ENCODE data around the gene SELENOV.

DNA sequence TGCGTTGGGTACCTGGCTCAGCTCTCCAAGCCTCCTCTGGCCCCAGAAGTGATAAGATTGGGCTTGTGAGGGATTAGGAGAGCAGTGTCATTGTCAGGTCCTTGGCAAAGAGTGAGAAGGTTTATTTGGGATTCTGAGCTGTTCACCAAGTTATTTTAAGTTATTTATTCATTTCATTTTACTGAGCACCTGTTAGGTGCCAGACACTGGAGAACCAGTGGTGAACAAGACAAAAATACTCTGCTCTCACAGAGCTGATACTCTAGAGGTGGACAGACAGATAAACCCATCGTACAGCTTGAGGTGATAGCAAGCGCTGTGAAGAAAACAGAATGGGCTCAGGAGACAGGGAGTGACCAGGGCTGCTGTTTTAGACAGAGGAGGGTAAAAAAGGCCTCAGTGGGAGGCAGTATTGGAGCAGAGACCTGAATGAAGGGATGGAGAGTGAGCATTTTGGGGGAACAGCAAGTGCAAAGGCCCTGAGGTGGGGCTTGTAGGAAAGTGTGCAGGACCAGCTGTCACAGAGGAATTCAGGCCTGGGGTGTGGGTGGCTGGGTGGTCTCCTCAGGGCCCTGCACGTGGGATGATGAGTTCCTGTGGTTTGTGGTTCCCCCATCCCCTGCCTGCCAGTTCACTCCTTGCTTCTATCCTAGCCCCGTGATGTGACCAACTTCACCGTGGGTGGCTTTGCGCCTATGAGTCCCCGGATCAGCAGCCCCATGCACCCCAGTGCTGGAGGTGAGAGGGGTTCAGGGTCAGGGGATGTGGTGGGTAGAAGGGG lies 43.0 kb upstream of the SELENOV start:
- TF ChIP-seq GATA2 (CRISPR knock-in tag; IDR thresholded peaks at IDR 0.05), result no peak
- no peak for TF ChIP-seq E2F1 (CRISPR knock-in tag; IDR thresholded peaks at IDR 0.05)
- no peak for TF ChIP-seq CTCF (IDR thresholded peaks at IDR 0.05 in 2 of 3, conservative IDR thresholded peaks at IDR 0.05 in 1 of 3; ENCODE audit: insufficient read depth in 2 of 3, low read depth in 1 of 3, low read length in 3 of 3)

Measured in K562 (cell line).